HG02981 (cell line): ENCODE measurements around the gene PRPSAP1.
A peak's percentile ranks its signal among the peaks of the same experiment; 100 is the strongest.

Experiments
- ATAC-seq: cut with Tn5 transposase; IDR thresholded peaks from one replicate; pipeline ENCODE4 v1.9.1; 2021; ENCODE audit warnings: mild to moderate bottlenecking, moderate library complexity; ENCODE audit not compliant: unreplicated experiment

Gene PRPSAP1

DNA sequence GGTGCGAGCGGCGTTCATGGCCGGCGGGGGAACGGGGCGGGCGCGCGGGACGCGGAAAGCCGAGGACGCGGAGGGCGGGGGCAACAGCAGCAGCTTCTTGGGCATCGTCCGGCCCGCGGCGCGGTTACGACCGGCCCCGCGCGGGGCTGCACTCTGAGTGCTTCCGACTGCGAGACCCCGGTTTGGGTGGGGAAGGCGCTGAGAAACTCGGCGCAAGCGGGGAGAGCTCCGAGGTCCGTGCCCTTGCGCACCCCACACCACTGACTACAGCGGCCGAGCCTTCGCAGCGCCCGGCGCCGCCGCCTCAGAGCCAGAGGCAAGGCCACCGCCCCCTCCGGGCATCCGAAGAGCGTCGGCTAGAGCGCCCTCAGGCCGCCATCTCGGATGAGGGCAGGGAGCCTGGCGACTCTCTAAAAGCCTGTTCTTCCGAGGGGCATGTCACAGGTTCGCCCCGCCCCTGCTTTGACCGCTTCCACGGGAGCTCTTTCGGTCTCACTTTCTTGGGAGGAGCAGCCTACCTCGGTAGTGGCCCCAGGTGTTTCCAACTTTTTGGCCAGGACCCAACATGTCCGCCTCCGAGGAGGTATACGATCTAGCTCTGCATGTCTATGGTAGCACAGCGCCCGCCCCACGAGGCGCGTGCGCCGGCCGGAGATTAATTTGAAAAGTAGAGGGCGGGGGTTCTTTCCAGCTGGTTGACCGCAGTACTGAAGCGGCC, at the start of gene PRPSAP1:
TSS of gene PRPSAP1 (minus strand) at position 318 of the 718 bp plus-strand sequence. CDS start at position 105, 213 bp downstream.
- peak; percentile 87 for ATAC-seq

GRCh38 chr17:76402711-76403110, 49.0 kb upstream of the PRPSAP1 start:
- ATAC-seq: no peak

DNA sequence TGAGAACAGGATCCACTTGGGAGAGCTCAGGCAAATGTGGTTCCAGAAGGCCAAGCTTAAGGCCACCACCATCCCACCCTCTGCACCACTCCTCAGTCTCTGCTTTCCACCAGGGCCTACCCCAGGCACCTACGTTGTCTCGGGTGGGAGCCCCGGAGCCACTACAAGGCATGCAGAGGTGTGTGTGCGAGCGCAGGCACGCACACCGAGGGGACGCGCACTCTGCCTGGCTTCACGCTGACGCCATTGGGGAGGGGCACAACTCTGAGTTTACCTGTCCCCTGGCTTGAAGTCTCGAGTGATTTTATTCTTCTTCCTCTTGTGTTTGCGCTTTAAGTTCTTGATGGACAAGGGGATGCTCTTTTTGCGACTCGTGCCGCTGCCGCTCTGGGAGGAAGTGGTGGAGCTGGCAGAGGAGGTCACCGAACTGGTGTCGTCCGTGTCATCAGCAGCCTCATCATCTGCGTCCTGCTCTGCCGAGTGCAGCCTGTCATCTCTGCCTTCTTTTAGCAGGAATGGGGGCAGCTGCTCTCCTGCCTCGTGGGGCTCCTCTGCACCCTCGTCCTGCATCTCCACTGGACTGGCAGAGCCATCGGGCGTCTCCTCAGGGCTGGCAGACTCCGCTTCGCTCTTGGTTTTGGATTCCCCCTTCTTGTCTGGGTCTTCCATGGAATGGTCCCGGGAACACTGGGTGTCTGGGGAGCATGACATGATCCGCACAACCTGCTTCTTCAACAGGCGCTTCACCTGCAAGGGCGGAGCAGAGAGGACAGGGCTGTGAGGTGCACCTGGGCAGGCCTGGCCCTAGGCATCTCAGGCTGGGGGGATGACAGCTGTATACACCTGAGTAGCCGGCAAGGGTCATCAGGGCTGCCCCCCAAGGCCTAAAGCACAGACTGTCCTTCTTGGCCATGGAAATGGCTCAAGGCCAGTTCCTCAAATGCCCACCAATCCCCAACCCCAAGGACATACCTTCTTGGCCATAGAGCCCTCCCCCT, 45.8 kb upstream of the PRPSAP1 start:
- no peak for ATAC-seq

DNA sequence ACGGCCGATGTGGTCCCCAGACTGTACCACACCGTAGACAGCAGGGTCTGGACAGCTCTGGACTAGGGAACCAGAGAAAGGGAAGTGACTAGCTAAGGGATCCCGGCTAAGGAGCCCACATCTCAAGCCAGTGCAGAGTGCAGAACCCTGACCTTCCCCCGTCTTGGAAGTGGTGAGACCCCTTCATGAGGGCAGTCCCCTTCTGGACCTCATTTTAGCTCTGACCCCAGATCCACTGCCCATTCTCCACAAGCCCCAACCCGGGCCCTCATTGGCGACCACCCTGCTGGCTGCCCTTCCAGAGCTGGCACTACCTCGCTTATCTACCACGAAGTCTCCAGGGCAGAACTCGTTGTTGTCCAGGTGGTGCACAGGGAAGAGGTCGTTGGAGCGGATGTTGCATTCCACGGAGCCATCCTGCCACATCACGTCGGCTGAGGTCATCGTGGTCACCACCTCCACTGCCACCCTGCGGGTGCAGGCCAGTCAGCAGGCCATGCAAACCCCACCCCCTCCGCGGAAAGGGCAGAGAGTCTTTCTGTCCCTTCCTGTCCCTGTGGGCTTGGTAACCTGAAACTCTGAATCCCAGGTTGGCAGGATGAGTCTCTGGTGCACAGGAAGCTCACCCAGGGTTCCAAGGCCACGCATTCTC, 44.9 kb upstream of the PRPSAP1 start:
- no peak for ATAC-seq

GRCh38 chr17:76397687-76398522, 44.2 kb upstream of the PRPSAP1 start:
- ATAC-seq: no peak

DNA sequence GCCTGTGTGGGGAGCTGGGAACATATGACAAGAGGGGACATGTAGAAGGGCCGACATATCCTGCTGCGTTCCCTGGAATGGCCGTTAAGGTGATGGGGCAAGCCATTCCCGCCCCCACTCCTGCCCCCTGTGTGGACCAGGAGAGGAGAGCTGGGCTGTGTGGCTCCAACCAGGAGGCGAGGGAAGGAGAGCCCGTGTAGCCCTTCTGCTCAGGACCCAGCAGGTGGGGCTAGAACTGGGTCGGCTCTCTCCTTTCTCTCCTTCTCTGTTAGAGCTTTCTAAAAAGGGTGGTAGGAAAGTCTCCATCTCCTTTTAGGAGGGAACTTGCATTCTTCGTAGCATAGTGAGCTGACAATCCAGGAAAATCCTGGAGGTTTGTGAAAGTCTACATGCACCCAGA, 43.5 kb upstream of the PRPSAP1 start:
- no peak for ATAC-seq

- ATAC-seq: no peak
Measured at GRCh38 chr17:76395980-76396379, 42.3 kb upstream of the PRPSAP1 start.

DNA sequence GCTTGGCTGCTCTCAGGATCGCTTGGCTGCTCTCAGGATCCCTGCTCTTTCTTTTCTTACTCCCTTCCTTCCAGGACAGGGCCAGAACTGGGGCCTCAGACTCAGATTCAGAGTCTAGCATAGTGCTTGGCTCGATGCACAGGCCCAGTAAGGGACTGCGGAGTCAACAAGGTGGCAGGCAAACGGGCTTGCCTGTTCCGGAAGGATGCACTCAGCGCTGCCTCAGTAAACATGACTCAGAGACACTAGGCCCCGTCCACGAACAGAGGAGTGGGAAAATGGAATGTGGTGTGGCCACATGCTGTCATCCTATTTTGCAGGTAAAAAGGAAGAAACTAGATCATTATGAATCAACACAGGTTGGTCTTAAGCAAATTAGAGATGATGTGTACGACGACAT, 40.5 kb upstream of the PRPSAP1 start:
- ATAC-seq: no peak

GRCh38 chr17:76391200-76391715, 37.5 kb upstream of the PRPSAP1 start:
- ATAC-seq: no peak

DNA sequence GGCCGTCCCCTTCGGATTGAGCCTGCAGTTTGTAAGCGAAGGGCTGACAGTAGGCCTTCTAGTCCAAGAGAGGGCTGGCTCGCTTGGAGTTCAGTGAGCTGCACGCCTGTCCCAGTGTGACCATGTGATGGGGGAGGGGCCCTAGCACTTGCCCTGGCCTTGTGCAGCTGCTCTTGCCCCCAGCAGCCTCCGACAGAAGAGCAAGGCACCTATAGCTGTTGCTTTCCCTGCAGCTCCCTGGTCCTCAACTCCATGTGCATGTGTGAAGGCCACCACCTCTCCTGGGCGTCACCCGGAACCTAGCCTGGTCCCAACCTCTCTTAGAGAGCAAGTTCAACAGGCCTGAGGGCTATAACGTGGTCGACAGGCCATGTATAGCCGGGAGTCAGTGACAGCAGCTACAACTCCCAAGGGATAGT, 36.3 kb upstream of the PRPSAP1 start:
- ATAC-seq: no peak

GRCh38 chr17:76388966-76389888, 35.5 kb upstream of the PRPSAP1 start:
- no peak for ATAC-seq

DNA sequence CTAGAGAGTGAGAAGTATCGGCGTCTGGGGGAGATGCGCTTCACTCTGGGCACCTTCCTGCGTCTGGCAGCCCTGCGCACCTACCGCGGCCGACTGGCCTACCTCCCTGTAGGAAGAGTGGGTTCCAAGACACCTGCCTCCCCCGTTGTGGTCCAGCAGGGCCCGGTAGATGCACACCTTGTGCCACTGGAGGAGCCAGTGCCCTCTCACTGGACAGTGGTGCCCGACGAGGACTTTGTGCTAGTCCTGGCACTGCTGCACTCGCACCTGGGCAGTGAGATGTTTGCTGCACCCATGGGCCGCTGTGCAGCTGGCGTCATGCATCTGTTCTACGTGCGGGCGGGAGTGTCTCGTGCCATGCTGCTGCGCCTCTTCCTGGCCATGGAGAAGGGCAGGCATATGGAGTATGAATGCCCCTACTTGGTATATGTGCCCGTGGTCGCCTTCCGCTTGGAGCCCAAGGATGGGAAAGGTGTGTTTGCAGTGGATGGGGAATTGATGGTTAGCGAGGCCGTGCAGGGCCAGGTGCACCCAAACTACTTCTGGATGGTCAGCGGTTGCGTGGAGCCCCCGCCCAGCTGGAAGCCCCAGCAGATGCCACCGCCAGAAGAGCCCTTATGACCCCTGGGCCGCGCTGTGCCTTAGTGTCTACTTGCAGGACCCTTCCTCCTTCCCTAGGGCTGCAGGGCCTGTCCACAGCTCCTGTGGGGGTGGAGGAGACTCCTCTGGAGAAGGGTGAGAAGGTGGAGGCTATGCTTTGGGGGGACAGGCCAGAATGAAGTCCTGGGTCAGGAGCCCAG, 33.5 kb upstream of the PRPSAP1 start:
- ATAC-seq: no peak

DNA sequence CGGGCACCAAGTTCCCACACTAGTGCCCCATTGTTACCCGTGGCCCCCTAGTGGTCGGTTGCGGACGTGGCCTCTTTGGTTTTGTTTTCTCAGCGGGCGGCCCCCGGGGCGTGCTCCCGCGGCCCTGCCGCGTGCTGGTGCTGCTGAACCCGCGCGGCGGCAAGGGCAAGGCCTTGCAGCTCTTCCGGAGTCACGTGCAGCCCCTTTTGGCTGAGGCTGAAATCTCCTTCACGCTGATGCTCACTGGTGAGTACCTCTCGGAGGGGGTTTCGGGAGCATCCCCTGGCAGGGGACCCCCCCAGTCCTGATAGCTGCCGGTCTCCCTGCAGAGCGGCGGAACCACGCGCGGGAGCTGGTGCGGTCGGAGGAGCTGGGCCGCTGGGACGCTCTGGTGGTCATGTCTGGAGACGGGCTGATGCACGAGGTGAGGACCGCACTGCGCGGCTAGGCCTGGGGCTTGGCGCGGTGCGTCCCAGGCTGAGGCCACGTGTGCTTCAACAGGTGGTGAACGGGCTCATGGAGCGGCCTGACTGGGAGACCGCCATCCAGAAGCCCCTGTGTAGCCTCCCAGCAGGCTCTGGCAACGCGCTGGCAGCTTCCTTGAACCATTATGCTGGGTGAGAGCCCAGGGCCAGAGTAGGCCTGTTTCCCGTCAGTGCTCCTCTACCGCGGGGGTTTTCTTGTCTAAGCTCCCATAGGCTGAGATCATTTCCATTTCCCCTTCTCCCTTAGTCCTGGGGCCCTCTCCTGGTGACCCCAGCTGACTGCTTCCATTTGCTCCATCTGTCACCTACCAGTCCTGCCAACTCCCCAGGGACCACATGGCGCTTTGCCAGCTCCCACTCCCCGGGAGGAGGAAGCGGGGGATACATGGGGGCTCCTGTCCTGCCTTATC, 32.4 kb upstream of the PRPSAP1 start:
- no peak for ATAC-seq

DNA sequence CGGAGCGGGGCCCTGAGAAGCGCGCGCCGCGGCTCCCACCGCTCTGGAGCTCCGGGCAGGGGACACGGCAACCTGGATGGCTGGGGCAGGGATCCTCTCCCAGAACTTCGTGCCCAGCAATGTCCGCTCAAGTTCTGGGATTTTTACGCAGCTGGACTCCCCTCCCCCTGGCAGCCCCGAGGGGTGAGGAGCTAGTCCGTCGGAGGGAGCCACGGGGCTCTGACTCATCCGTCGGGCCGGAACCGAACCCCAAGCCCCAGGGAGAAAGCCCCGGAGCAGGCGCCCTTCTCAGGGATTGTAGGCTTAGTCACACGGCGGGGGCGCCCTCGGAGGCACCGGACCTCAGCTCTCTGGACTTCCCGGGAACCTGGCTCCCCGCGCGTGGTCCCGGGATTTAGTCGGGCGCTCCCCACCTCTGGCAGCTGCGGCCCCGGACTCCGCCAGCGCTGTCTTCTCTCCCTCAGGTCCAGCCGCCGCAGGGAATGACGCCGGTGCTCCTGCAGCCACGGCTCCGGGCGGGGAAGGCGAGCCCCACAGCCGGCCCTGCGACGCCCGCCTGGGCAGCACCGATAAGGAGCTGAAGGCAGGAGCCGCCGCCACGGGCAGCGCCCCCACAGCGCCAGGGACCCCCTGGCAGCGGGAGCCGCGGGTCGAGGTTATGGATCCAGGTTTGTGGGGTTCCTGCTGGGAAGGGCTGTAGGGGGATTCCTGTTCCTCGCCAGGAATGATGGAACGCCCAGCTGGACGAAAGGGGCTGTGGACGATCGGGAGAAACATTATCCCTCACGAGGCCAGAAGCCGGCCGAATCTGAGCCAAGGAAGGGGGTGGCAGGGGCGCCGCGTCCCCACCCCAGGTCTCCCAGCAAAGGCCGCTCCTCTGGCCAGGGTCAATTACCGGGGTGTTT, 31.5 kb upstream of the PRPSAP1 start:
- no peak for ATAC-seq

- ATAC-seq: peak; percentile 51
Measured at GRCh38 chr17:76384222-76384986, 30.7 kb upstream of the PRPSAP1 start, which contains the start of gene SPHK1. Gene SPHK1, plus strand, starts transcription at chr17:76384609. Its CDS starts 1,036 bp downstream, at chr17:76385645.
